GM18907 (cell line): ENCODE measurements around the gene SPOP.
"Not testable (repeated sequence)": the region's sequence is repeated elsewhere in the genome, so short reads cannot be mapped to it uniquely, and the experiment has no call there.

ENCODE experiments used
- ATAC-seq: cut with Tn5 transposase; IDR thresholded peaks from one replicate; pipeline ENCODE4 v1.9.1; 2021; ENCODE audit warnings: mild to moderate bottlenecking, moderate library complexity; ENCODE audit not compliant: unreplicated experiment

Gene SPOP

DNA sequence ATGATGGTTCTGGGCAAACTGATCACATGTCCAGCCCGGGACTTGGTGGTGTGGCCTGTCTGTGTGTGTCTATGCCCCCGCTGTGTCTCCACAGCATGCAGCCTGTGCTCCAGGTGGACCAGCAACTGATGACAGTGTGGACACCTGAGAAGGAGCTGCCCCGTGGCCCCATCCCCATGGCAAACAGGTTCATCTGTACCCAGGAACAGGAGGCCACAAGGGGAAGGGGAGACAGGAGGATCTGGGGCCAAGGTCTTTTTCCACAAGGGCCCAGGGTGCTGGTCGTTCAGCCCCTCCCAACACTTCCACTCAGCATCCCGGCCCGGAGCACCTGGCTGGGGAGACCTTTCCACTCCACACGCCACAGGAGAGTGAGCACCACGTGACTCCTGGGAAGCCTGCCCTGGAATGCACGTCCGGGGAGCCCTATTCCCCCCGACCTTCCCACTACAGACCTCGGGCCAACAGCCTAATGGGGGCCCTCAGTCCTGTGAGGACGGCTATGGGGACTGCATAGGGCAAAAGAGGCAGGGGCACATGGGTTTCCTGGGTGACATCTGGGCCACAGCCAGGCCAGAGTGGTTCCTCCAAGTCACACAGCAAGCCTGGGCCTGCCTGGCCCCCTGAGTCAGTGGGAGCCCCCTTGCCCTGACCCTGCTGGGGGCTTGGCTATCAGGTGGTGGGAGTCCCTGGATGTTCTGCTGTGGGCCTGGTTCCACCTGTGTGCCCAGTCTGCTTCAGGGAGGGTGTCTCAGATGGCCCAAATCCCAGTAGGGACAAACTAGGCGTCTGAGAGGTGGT is 123.0 kb downstream of the SPOP start:
- ATAC-seq, result no peak

DNA sequence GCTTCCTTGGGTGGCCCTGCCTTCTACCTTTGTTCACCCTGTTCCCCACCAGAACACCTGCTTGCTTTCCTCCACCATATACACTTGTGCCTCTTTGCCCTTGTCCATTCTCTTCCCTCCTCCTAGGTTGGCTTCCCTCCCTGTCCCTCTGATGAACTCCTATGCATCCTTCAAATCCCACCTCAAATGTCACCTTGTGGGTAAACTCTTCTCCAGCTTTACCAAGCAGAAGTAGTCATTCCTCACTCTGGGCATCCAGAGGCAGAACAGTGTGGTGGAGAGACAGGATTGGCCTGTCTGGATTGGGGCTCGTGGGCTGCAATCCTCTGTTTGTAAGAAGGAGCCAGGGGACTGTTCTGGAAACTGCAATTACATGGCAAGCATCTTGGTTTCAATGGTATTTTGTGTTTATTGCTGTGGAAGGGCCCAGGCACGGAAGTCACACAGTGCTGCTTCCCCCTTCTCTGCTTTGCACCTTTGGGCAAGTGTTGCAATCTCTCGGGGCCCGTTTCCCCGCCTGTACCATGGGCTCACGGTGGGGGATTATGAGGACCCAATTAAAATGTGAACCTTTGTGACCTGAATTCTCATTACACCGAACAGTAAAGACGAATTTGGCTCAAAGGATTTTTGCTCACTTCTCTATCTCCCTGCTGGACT is 124.1 kb downstream of the SPOP start:
- ATAC-seq, result no peak

DNA sequence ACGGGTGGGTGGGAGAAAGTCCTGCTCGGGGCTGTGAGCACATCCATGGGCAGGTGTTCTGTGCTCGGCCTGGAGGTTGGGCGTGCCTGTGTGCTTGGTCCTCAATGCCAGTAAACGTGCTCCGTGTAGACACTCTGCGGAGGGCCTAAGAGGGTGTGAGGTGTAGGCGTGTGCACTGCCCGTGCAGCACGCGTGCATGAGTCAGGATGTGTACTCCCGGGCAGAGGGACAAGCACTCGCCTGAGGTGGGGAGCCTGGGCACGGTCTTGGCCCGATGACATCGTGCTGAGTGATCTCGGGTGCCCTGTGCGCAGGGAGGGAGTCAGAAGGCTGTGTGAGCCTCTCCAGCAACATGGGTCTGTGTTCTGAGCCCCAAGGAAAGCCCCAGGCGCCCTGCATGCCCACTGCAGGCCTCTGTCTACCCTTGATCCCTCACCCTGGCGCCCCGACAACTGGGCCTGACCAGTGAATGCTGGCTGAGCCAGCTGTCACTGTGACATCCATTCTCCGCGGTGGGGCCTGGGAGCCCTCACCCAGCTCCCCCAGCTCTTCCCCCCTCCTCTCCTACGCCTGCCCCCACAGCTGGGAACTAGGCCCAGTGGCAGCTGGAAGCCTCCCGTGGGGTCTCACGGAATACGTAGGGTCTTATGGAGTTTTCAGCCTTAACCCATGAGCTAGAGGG is 125.7 kb downstream of the SPOP start:
- no peak for ATAC-seq

DNA sequence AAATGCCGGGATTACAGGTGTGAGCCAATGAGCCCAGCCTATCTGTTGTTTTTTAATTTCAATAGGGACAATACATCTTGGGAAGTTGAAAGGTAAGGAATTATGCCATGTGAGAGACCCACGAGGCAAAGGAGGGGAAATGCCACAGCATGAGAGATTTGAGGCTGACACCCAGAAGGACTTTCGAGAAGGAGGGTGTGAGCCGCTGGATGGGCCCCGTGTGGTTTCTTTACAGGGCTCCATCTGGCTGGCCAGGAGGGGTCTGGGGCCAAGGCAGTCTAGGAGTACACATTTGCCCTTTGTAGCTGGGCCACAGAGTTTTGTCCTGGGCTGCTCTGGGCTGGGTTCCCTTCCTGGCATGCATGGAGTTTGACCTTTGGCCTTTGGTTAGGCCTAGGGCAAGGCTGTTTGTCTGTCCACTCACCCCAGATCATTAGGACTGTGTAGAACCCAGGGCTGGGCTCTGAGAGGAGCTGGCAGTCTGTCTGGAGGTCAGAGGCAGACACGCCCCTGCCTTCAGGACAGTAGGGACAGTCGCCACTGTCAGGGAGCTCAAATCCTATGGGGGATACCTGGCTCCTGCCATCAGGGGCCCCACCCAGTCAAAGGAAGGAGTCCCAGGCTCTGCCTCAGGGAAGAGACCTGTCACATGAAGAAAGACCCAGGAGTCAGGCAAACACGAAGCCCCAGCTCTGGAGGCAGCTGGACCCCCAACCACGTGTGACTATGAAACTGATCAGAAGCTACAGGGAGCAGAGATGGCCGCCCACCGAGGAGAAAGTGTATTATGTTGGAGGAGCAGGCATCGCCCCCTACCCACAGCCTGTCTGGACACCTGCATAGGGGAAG is 126.5 kb downstream of the SPOP start:
- ATAC-seq, result no peak

DNA sequence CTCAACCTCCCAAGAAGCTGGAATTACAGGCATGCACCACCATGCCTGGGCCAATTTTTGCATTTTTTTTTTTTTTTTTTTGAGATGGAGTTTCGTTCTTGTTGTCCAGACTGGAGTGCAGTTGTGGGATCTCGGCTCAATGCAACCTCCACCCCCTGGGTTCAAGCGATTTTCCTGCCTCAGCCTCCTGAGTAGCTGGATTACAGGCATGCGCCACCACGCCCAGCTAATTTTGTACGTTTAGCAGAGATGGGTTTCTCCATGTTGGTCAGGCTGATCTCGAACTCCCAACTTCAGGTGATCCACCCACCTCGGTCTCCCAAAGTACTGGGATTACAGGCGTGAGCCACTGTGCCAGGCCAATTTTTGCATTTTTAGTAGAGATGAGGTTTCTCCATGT is 127.1 kb downstream of the SPOP start:
- not testable (repeated sequence) for ATAC-seq

DNA sequence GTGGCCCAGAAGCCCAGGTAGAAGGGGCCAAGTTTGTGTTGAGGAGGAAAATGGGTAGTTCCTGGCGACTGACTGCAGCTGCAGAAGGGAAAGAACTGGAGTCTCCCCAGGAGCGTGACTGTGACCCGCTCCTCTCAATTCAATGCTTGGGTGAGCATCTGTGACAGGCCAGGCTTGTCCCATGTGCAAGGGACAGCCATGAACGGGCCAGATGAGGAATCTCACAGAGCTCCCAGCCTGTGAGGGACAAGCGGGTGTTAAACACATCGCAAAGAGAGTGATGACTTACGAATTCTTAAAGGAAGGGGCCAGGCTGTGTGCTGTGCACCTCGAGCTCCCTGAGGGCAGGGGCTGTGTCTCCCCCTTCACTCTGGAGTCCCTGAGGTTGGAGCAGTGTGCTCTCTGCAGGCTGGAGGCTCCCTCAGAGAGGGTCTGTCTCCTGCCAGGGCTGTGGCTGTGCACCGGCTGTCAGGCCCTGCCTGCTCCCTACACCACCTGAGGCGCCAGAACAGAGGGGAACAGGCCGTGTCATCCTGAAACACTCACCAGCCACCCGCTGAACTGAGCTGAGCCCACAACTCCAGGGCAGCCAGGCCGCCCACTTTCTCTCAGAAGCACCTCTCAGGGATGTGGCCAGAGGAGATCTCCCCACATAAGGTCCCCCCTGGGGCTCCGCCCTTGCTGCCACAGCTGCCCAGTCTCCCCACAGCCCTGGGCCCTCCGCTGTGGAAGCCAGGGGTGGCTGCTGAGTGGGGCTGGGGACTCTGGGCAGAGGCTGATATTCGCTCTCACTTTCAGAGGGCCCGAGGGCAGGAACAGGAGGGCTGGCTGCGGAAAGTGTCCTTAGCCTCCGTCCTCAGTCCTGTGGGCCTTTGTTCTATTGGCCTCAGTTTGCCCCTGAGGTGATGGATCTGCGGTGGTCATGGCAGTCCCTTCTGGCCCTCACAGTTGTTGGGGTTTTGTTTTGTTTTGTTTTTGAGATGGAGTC is 127.9 kb downstream of the SPOP start:
- no peak for ATAC-seq

DNA sequence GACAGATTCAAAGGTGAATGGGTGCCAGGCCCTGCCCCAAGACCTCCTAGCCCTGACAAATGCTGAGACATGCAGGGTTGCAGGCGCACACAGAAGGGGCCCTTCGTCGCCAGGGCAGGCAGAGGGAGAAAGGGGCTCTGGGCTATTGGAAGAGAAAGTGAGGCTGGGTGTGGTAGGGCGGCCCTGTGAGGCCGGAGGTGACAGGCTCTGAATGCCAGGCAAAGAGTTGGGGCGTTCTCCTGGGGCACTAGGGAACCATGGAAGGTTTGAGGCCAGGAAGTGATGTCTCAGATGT is 128.6 kb downstream of the SPOP start:
- no peak for ATAC-seq
